ENCODE measurements around the gene CTBP2. TPM values are rescaled to one million over a fixed set of nuclear protein-coding genes. Genes with fewer than 3 reads are reported as not detected.

CTBP2 gene
- total RNA-seq, 1 donor from 2014 or later, result 55.2 TPM

- Mint-ChIP-seq H3K9me3 (no peaks in the 10 kb centered on the region), H3K4me1 (peaks cover 38% of the 10 kb centered on the region), H3K36me3 (peaks cover 39% of the 10 kb centered on the region), H3K27me3 (ENCODE audit: insufficient read depth, low read depth) (peaks cover 7% of the 10 kb centered on the region), H3K27ac (no peak overlapping the region), H3K4me3 (no peak overlapping the region)
- Histone ChIP-seq H3K36me3 (no peaks in the 10 kb centered on the region), H3F3A (ENCODE audit: low read depth) (peaks cover 12% of the 10 kb centered on the region), H3K9me3 (ENCODE audit: low read depth) (no peaks in the 10 kb centered on the region), H3K9ac (no peak overlapping the region), H4K20me1 (ENCODE audit: low read depth) (peaks cover 100% of the 10 kb centered on the region), H3K27me3 (no peaks in the 10 kb centered on the region), H3K4me1 (peaks cover 47% of the 10 kb centered on the region), H3K79me2 (ENCODE audit: low read depth) (peaks cover 100% of the 10 kb centered on the region), H3K27ac (no peak overlapping the region), H2AFZ (replicated peaks) (no peak overlapping the region), H3K4me3 (no peak overlapping the region), H3K4me2 (no peak overlapping the region)
- TF ChIP-seq CTCF (IDR thresholded peaks at IDR 0.05) (no peak), EZH2phosphoT487 (IDR thresholded peaks at IDR 0.05) (no peak), EZH2 (IDR thresholded peaks at IDR 0.05) (no peak)
- no peak for DNase-seq (ENCODE audit: low spot score)
Measured at GRCh38 chr10:125137601-125138438, 22.5 kb downstream of the CTBP2 start.

GRCh38 chr10:125136087-125136486 lies 24.3 kb downstream of the CTBP2 start:
- no peak for TF ChIP-seq EZH2phosphoT487 (IDR thresholded peaks at IDR 0.05)
- no peak for TF ChIP-seq CTCF (IDR thresholded peaks at IDR 0.05)
- no peak for TF ChIP-seq EZH2 (IDR thresholded peaks at IDR 0.05)
- Histone ChIP-seq H3K4me1 (peaks cover 57% of the 10 kb centered on the region), H3K9me3 (ENCODE audit: low read depth) (no peaks in the 10 kb centered on the region), H3K4me3 (no peak overlapping the region), H3K4me2 (no peak overlapping the region), H2AFZ (replicated peaks) (no peak overlapping the region), H3K9ac (no peak overlapping the region), H3K79me2 (ENCODE audit: low read depth) (peaks cover 100% of the 10 kb centered on the region), H4K20me1 (ENCODE audit: low read depth) (peaks cover 100% of the 10 kb centered on the region), H3K27ac (no peak overlapping the region), H3K27me3 (no peaks in the 10 kb centered on the region), H3F3A (ENCODE audit: low read depth) (peaks cover 12% of the 10 kb centered on the region), H3K36me3 (no peaks in the 10 kb centered on the region)
- Mint-ChIP-seq H3K36me3 (peaks cover 48% of the 10 kb centered on the region), H3K9me3 (peaks cover 2% of the 10 kb centered on the region), H3K4me3 (no peak overlapping the region), H3K27ac (no peak overlapping the region), H3K27me3 (ENCODE audit: insufficient read depth, low read depth) (peaks cover 6% of the 10 kb centered on the region), H3K4me1 (peaks cover 38% of the 10 kb centered on the region)
- no peak for DNase-seq (ENCODE audit: low spot score)

GRCh38 chr10:125135771-125136035 lies 24.7 kb downstream of the CTBP2 start:
- no peak overlapping the region for H2AFZ ChIP-seq (replicated peaks)
- peaks cover 100% of the 10 kb centered on the region for H3K79me2 ChIP-seq (ENCODE audit: low read depth)
- H3K4me3 Mint-ChIP-seq, result no peak overlapping the region
- peaks cover 100% of the 10 kb centered on the region for H4K20me1 ChIP-seq (ENCODE audit: low read depth)
- H3K36me3 Mint-ChIP-seq, result peaks cover 52% of the 10 kb centered on the region
- H3K27me3 ChIP-seq, result no peaks in the 10 kb centered on the region
- peaks cover 12% of the 10 kb centered on the region for H3F3A ChIP-seq (ENCODE audit: low read depth)
- H3K36me3 ChIP-seq, result no peaks in the 10 kb centered on the region
- TF ChIP-seq EZH2phosphoT487 (IDR thresholded peaks at IDR 0.05) (no peak), EZH2 (IDR thresholded peaks at IDR 0.05) (no peak), CTCF (IDR thresholded peaks at IDR 0.05) (no peak)
- H3K27ac Mint-ChIP-seq, result no peak overlapping the region
- peaks cover 57% of the 10 kb centered on the region for H3K4me1 ChIP-seq
- no peak for DNase-seq (ENCODE audit: low spot score)
- no peak overlapping the region for H3K27ac ChIP-seq
- no peak overlapping the region for H3K4me2 ChIP-seq
- H3K9me3 ChIP-seq (ENCODE audit: low read depth), result no peaks in the 10 kb centered on the region
- peaks cover 2% of the 10 kb centered on the region for H3K9me3 Mint-ChIP-seq
- no peak overlapping the region for H3K9ac ChIP-seq
- peaks cover 6% of the 10 kb centered on the region for H3K27me3 Mint-ChIP-seq (ENCODE audit: insufficient read depth, low read depth)
- H3K4me1 Mint-ChIP-seq, result peaks cover 38% of the 10 kb centered on the region
- H3K4me3 ChIP-seq, result no peak overlapping the region

Data from neural progenitor cell (in vitro differentiated cells).